ENCODE results near the gene DYNLT1.
"Not testable (repeated sequence)": the region's sequence is repeated elsewhere in the genome, so short reads cannot be mapped to it uniquely, and the experiment has no call there.

The DYNLT1 gene

DNA sequence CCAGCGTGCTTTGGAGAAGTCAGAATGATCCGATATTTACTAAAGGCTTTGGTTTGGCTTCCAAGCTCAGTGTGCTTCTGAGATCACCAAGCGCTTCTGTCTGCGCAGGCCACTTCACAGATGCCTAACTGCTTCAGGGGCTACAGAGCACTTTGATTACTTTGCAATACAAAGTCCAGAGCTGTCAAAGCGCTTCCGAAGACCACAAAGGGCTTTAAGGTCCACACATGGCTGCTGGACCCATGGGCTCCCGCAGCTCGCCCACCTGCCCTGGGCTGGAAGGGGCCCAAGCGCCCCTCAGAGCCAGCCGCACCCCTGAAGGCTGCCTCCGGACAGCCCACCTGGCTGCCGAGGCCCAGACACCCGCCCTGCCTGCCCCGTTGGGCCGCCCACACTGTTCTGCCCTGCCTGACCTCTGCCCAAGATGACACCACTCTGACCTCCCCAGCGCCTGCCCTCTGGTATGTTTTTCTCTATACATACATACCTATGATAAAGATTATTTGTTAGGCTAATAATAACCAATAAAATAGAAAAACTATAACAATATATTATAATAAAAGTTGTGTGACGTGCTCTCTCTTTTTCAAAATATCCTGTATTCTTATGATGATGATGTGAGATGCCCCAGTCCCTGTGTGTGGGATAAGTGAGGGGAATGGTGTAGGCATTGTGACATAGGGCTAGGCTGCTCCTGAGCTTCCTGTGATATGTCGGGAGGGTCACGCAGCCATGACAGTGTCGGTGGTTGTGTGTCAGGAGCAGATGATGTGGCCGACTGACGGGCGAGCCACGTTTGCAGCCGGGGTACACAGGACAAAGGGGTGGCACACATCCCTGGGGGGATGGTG is 22.6 kb downstream of the DYNLT1 start:
- DNase-seq (ENCODE audit: low spot score in 2 of 2) (no peak), ATAC-seq (replicated peaks; ENCODE audit: extremely low read depth, poor library complexity, severe bottlenecking) (no peak)
- Mint-ChIP-seq H3K9me3 (peaks cover 3% of the 10 kb centered on the region), H3K4me3 (no peak overlapping the region), H3K27ac (ENCODE audit: low read depth) (peak overlapping the region; percentile 71), H3K27me3 (no peaks in the 10 kb centered on the region), H3K36me3 (ENCODE audit: insufficient read depth) (peaks cover 44% of the 10 kb centered on the region), H3K4me1 (peaks cover 44% of the 10 kb centered on the region)

DNA sequence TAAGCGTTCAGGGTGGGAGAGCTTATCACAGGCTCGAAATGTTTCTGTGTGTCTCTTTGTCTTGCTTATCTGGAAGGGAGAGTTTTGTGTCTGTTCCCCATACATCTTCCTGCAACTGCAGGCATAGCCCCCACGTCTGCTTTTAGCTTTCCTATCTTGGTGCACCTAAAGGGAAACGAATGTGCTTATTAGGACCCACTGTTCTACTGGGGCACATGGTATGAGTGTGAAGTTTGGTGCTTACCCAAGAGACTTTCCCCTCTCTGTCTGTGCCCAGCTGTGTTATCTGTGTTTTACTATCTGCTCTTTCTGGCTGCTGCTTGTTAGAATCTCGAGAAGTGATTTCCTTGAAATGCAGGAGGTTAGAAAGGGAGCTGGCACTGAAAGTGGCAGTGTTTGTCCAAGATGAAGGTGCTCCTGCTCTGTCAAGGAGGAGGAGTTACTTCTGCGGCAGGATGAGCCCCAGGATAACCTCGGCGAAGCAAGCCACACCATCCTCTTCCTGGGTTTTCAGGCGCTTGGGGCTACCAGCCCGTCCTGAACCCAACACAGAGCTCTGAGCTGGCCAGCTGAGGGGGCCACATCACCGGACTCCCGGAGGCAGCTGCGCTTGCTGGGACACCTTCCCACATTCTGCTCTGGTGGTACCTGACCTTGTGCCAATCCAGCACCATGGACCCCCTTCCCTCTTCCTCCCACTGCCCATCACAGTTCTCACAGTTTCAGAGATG is 23.4 kb downstream of the DYNLT1 start:
- H3K27ac Mint-ChIP-seq (ENCODE audit: low read depth) = peak overlapping the region; percentile 73
- no peak overlapping the region for H3K4me3 Mint-ChIP-seq
- H3K9me3 Mint-ChIP-seq = no peaks in the 10 kb centered on the region
- DNase-seq (ENCODE audit: low spot score in 2 of 2) (no peak), ATAC-seq (replicated peaks; ENCODE audit: extremely low read depth, poor library complexity, severe bottlenecking) (no peak)
- peaks cover 46% of the 10 kb centered on the region for H3K36me3 Mint-ChIP-seq (ENCODE audit: insufficient read depth)
- peaks cover 46% of the 10 kb centered on the region for H3K4me1 Mint-ChIP-seq
- no peaks in the 10 kb centered on the region for H3K27me3 Mint-ChIP-seq

DNA sequence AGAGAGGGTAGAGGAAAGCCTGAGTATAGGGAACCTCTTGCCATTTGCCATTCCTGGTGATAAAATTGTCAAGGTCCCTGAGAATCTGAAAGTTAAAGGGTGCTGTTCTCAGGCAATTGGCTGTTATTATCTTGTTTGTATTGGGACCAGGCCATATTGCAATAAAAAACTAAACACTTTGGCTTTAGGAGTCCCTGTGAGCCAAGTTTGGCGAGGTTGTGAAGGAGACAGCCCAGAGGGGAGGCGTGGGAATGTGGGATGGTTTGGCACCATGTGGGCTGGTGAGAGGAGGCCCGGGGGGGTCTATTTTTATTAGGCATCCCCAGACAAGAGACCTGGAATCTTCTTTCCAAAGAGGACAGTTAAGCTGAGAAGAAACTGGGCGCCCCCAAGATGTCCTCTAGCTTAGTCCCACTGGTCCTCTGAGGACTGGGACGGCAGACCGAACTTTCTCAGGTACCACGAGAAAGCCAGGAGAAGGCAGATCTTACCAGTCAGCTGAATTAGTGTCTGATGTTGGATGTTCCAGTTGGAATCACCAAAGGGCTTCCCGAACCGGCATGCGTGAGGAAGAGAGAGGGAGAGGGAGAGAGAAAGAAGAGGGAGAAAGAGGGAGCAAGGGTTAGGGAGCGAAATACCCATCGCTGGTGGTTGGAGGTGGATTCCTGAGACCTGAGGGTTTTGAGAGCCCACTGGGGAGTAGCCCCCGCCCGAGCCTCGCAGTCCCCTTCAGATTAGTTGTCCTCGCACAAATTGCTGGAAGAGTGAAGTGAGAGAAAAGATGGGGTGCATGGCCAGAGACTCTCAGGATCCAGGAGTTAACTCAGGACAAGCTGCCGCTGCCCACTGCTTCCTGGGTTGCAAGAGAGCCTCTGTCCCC is 24.4 kb downstream of the DYNLT1 start:
- peaks cover 42% of the 10 kb centered on the region for H3K36me3 Mint-ChIP-seq (ENCODE audit: insufficient read depth)
- peaks cover 56% of the 10 kb centered on the region for H3K4me1 Mint-ChIP-seq
- no peak overlapping the region for H3K4me3 Mint-ChIP-seq
- H3K27me3 Mint-ChIP-seq = no peaks in the 10 kb centered on the region
- ATAC-seq (replicated peaks; ENCODE audit: extremely low read depth, poor library complexity, severe bottlenecking) (no peak), DNase-seq (ENCODE audit: low spot score in 2 of 2) (no peak)
- H3K9me3 Mint-ChIP-seq = no peaks in the 10 kb centered on the region
- peak overlapping the region; percentile 73 for H3K27ac Mint-ChIP-seq (ENCODE audit: low read depth)

DNA sequence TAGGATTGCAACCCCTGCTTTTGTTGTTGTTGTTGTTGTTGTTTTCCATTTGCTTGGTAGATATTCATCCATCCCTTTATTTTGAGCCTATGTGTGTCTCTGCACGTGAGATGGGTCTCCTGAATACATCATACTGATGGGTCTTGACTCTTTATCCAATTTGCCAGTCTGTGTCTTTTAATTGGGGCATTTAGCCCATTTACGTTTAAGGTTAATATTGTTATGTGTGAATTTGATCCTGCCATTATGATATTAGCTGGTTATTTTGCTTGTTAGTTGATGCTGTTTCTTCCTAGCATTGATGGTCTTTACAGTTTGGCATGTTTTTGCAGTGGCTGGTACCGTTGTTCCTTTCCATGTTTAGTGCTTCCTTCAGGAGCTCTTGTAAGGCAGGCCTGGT is 26.3 kb downstream of the DYNLT1 start:
- H3K27me3 Mint-ChIP-seq; H3K4me3 Mint-ChIP-seq; DNase-seq (ENCODE audit: low spot score in 2 of 2); ATAC-seq (replicated peaks; ENCODE audit: extremely low read depth, poor library complexity, severe bottlenecking); H3K9me3 Mint-ChIP-seq: not testable (repeated sequence)
- Mint-ChIP-seq H3K4me1 (peaks cover 59% of the 10 kb centered on the region), H3K27ac (ENCODE audit: low read depth) (peak overlapping the region; percentile 75), H3K36me3 (ENCODE audit: insufficient read depth) (peaks cover 39% of the 10 kb centered on the region)

DNA sequence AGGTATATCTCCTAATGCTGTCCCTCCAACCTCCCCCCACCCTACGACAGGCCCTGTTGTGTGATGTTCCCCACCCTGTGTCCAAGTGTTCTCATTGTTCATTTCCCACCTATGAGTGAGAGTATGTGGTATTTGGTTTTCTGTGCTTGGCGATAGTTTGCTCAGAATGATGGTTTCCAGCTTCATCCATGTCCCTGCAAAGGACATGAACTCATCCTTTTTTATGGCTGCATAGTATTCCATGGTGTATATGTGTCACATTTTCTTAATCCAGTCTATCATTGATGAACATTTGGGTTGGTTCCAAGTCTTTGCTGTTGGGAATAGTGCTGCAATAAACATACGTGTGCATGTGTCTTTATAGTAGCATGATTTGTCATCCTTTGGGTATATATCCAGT is 29.9 kb downstream of the DYNLT1 start:
- H3K4me3 Mint-ChIP-seq; H3K27ac Mint-ChIP-seq (ENCODE audit: low read depth); DNase-seq (ENCODE audit: low spot score in 2 of 2); H3K9me3 Mint-ChIP-seq; H3K27me3 Mint-ChIP-seq; ATAC-seq (replicated peaks; ENCODE audit: extremely low read depth, poor library complexity, severe bottlenecking): not testable (repeated sequence)
- Mint-ChIP-seq H3K36me3 (ENCODE audit: insufficient read depth) (peaks cover 42% of the 10 kb centered on the region), H3K4me1 (peaks cover 53% of the 10 kb centered on the region)

DNA sequence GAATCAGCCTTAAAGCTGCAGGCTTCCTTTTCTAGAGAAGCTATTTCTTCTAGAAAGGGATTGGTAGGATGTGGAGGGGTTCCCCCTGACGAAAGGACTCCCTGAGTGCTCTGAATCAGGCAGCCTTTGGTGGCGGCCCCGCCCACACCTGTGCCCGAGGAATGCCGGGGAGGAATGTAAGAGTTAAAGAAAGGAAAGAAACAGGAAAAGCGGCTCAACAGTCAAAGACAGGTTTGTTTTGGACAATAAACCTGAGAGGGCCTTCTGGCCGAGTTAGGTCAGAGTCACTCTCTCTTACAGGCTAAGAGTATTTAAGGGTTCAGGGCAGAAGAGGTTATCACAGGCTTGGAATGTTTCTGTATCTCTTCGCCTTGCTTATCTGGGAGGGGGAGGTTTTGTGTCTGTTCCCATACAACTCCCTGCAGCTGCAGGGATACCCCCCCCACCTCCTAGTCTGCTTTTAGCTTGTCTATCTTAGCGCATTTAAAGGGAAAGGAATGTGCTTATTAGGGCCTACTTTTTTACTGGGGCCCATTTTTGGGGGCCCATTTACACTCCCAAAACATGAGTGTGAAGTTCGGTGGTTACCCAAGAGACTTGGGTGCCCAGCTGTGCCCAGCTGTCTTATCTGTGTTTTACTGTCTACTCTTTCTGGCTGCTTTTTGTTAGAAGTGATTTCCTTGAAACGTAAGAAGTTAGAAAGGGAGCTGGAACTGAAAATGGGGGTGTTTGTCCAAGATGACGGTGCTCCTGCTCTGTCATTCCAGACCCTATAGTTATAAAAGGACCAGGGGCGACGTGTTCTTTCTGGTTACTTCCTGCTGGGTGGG is 32.8 kb downstream of the DYNLT1 start:
- H3K27ac Mint-ChIP-seq (ENCODE audit: low read depth) = no peak overlapping the region
- H3K4me3 Mint-ChIP-seq = no peak overlapping the region
- no peak for ATAC-seq (replicated peaks; ENCODE audit: extremely low read depth, poor library complexity, severe bottlenecking)
- peaks cover 40% of the 10 kb centered on the region for H3K36me3 Mint-ChIP-seq (ENCODE audit: insufficient read depth)
- no peaks in the 10 kb centered on the region for H3K27me3 Mint-ChIP-seq
- H3K4me1 Mint-ChIP-seq = peaks cover 29% of the 10 kb centered on the region
- H3K9me3 Mint-ChIP-seq = no peaks in the 10 kb centered on the region
- DNase-seq (ENCODE audit: low spot score in 2 of 2) = no peak

DNA sequence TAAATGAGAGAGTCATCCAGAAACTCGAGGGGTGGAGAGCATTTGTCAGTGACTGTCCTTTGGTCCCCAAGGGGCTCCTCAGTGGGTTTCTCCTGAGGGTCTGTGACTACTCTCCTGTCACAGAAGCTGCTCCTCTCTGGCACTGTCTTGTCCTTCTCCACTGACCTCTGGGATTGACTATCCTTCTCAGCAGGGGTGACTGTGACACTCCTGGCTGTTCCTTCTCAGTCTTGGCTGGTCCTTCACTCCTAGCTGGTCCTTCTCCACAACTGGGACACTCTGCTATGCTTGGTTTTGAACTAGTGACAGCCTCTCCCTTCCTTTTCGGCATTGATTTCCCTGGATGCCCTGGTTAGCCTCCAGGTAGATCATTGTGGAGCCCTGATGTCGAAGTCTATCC is 33.5 kb downstream of the DYNLT1 start:
- Mint-ChIP-seq H3K4me1 (peaks cover 22% of the 10 kb centered on the region), H3K27ac (ENCODE audit: low read depth) (no peak overlapping the region), H3K9me3 (no peaks in the 10 kb centered on the region), H3K36me3 (ENCODE audit: insufficient read depth) (peaks cover 37% of the 10 kb centered on the region), H3K27me3 (no peaks in the 10 kb centered on the region), H3K4me3 (no peak overlapping the region)
- DNase-seq (ENCODE audit: low spot score in 2 of 2) (no peak), ATAC-seq (replicated peaks; ENCODE audit: extremely low read depth, poor library complexity, severe bottlenecking) (no peak)

DNA sequence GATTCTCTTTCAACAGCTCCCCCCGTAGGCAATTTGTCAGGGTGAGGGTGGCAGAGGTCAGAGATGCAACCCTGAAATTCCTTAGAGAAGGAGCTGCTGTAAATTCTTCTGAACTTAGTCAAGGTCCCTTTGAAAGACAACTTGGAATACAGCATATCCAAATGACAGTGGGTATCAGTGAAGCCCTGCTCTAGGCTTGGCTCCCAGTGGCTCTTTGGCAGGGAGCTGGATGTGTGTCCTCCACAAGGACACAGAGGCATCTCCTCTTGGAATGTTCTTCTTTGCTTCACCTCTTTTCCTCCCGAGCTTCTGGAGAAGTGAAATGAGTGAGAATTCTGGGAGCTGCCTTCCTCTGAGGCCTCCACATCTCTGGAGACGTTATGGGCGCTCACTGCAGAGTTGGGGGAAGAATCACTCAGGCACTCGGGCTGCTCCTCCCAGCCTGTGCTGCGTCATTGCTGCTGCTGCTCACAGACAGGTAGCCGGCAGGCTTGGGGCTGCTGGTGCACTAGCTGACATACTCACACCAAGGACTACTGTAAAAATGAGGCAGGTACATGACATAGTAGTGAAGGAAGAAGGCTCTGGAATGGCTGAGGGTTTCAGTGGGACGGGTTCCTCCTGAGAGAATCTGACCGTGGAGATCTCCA is 34.1 kb downstream of the DYNLT1 start:
- Mint-ChIP-seq H3K4me3 (no peak overlapping the region), H3K4me1 (peaks cover 16% of the 10 kb centered on the region), H3K27me3 (no peaks in the 10 kb centered on the region), H3K36me3 (ENCODE audit: insufficient read depth) (peaks cover 37% of the 10 kb centered on the region), H3K27ac (ENCODE audit: low read depth) (no peak overlapping the region), H3K9me3 (no peaks in the 10 kb centered on the region)
- no peak for DNase-seq (ENCODE audit: low spot score in 2 of 2)
- no peak for ATAC-seq (replicated peaks; ENCODE audit: extremely low read depth, poor library complexity, severe bottlenecking)

DNA sequence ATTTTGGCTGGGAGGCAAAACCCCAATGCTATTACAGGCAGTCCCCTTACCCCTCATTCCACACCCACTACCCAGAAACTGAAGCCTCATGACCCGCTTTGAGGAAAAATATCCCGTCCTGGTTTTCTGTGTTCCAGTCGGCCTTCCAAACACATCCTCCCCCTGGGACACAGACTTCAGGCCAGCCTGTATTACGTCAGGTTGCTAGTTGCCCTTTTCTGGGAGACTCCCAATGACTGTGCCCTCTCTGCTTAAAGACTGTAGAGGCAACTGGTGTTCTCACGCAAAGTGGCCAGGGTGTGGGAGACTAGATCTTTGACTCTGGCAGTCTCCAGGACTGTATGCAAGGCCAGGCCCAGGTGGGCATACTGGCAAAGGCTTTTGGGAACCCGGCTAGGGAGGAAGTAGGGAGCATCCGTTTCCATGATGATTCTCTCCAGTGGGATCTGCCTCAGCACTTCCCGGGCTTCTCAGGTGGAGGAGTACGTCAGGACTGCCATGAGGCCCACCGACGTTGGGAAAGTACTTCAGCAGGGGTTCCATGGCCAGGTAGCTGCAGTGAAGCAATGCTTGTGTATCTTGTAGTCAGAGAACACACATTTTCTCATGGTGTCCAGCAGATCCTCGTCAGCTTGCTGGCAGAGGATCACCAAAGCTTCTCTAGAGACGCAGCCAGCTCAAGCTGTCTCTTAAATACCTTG is 34.9 kb downstream of the DYNLT1 start:
- no peaks in the 10 kb centered on the region for H3K27me3 Mint-ChIP-seq
- peaks cover 41% of the 10 kb centered on the region for H3K36me3 Mint-ChIP-seq (ENCODE audit: insufficient read depth)
- no peak overlapping the region for H3K4me3 Mint-ChIP-seq
- H3K27ac Mint-ChIP-seq (ENCODE audit: low read depth) = no peak overlapping the region
- ATAC-seq (replicated peaks; ENCODE audit: extremely low read depth, poor library complexity, severe bottlenecking) (no peak), DNase-seq (ENCODE audit: low spot score in 2 of 2) (no peak)
- no peaks in the 10 kb centered on the region for H3K9me3 Mint-ChIP-seq
- H3K4me1 Mint-ChIP-seq = peaks cover 10% of the 10 kb centered on the region

DNA sequence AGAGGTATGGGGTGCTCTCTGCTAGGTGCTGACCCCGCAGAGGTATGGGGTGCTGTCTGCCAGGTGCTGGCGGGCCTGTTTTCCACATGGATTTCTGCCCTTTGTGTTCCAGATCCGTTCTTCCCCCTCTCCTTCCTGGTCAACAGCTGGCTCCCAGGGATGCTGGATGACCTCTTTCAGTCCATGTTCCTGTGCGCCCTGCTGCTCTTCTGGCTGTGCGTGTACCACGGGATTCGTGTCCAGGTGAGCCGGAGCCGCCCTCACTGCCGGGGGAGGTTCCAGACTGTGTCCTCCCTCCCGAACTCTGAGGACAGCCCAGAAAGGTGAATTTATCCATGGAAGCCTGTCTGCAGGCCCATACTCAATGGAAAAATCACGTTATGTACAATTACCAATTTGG is 36.3 kb downstream of the DYNLT1 start:
- Mint-ChIP-seq H3K36me3 (ENCODE audit: insufficient read depth) (peaks cover 46% of the 10 kb centered on the region), H3K27ac (ENCODE audit: low read depth) (no peak overlapping the region), H3K4me1 (peaks cover 22% of the 10 kb centered on the region), H3K4me3 (no peak overlapping the region), H3K9me3 (no peaks in the 10 kb centered on the region), H3K27me3 (no peaks in the 10 kb centered on the region)
- no peak for ATAC-seq (replicated peaks; ENCODE audit: extremely low read depth, poor library complexity, severe bottlenecking)
- DNase-seq (ENCODE audit: low spot score in 2 of 2) = no peak
